ENCODE results near the gene UBE3A. TPM values are rescaled to one million over a fixed set of nuclear protein-coding genes. Genes with fewer than 3 reads are reported as not detected.

The UBE3A gene
- total and polyA plus RNA-seq, 9 donors, result 27.0 to 130 (median 93.0) TPM

DNA sequence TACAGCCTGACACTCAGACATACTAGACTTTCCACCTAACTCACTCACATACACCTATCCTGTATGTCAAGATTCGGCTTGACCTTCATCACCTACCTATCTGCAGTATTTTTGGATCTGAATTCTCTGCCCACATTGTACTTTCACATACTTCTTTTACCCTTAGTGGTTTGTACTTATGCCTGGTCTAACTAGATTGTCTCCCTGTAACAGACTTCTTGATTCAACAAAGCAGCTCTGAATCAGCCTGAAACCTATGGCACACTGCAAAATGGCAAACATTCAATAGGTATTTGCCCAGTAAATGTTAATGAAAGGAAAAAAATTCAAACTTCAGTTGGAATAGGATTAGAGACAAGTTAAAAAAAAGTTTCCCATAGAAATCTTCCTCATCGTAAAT is 106.5 kb downstream of the UBE3A start:
- TF ChIP-seq, protein P1, sequence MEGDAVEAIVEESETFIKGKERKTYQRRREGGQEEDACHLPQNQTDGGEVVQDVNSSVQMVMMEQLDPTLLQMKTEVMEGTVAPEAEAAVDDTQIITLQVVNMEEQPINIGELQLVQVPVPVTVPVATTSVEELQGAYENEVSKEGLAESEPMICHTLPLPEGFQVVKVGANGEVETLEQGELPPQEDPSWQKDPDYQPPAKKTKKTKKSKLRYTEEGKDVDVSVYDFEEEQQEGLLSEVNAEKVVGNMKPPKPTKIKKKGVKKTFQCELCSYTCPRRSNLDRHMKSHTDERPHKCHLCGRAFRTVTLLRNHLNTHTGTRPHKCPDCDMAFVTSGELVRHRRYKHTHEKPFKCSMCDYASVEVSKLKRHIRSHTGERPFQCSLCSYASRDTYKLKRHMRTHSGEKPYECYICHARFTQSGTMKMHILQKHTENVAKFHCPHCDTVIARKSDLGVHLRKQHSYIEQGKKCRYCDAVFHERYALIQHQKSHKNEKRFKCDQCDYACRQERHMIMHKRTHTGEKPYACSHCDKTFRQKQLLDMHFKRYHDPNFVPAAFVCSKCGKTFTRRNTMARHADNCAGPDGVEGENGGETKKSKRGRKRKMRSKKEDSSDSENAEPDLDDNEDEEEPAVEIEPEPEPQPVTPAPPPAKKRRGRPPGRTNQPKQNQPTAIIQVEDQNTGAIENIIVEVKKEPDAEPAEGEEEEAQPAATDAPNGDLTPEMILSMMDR (IDR thresholded peaks at IDR 0.05), result no peak
- TF ChIP-seq EP300 (IDR thresholded peaks at IDR 0.05), result no peak
- no peak for TF ChIP-seq POLR2A (IDR thresholded peaks at IDR 0.05)
- no peak overlapping the region for H3K4me3 ChIP-seq
- H3K9me3 ChIP-seq, result no peaks in the 10 kb centered on the region
- no peaks in the 10 kb centered on the region for H3K27me3 ChIP-seq
- no peak for DNase-seq
- no peaks in the 10 kb centered on the region for H3K36me3 ChIP-seq
- H3K4me1 ChIP-seq (ENCODE audit: insufficient read depth), result no peaks in the 10 kb centered on the region
- intact Hi-C loops (cut with DNase I), result no loop called here
- 85 to 92% (median 90%) methylated on average over 2 of the region's 2 CpGs for WGBS, 3 donors
- no peak overlapping the region for H3K27ac ChIP-seq

DNA sequence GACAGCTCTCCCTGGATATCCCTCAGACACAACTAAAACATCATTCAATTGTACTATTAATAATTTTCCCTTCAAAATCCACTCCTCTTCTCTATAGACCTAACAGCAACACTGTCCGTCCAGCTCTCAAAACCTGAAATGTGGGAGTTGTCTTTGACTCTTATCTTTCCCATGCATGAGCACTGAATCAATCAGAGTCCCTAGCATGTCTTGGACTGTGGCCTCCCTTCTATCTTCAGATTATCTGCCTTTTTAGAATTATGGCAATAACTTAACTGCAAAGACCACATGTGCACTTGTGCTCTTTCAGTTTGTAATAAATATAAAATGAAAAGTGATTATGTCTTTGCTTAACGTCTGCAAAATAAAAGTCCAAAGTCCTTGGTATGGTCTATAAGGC is 107.0 kb downstream of the UBE3A start:
- no peak for DNase-seq
- intact Hi-C loops (cut with DNase I), result no loop called here
- H3K4me3 ChIP-seq, result no peak overlapping the region
- no peaks in the 10 kb centered on the region for H3K9me3 ChIP-seq
- TF ChIP-seq POLR2A (IDR thresholded peaks at IDR 0.05), result no peak
- TF ChIP-seq EP300 (IDR thresholded peaks at IDR 0.05), result no peak
- TF ChIP-seq, protein P1 (IDR thresholded peaks at IDR 0.05), result no peak
- H3K27me3 ChIP-seq, result no peaks in the 10 kb centered on the region
- 45 to 52% (median 46%) methylated on average over 2 of the region's 2 CpGs for WGBS, 3 donors
- no peak overlapping the region for H3K27ac ChIP-seq
- H3K4me1 ChIP-seq (ENCODE audit: insufficient read depth), result no peaks in the 10 kb centered on the region
- no peaks in the 10 kb centered on the region for H3K36me3 ChIP-seq

DNA sequence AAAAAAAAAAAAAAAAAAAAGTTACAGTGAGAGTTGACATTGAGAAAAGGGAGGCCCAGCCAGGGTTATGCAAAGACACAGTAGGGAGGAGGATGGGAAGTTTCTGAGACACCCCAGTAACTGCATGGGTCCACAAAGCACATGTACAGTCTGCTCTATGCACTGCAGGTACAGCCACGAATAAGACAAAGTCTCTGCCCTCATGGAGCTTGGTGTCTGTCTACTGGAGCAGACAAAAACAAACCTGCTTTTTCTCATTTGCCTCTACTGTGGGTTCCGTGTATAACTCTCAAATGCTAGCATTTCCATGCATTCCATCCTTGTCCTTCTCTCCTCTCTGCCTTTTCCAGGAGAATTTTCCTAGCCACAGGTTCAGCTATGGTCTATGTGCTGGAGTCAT is 107.4 kb downstream of the UBE3A start:
- Histone ChIP-seq H3K27ac (no peak overlapping the region), H3K9me3 (no peaks in the 10 kb centered on the region), H3K4me3 (no peak overlapping the region), H3K4me1 (ENCODE audit: insufficient read depth) (no peaks in the 10 kb centered on the region), H3K36me3 (no peaks in the 10 kb centered on the region), H3K27me3 (no peaks in the 10 kb centered on the region)
- TF ChIP-seq, protein P1 (IDR thresholded peaks at IDR 0.05), result no peak
- TF ChIP-seq POLR2A (IDR thresholded peaks at IDR 0.05) (no peak), EP300 (IDR thresholded peaks at IDR 0.05) (no peak)
- DNase-seq, result no peak
- intact Hi-C loops (cut with DNase I), result no loop called here
- WGBS, 3 donors, result 87 to 94% (median 88%) methylated on average over 2 of the region's 2 CpGs

DNA sequence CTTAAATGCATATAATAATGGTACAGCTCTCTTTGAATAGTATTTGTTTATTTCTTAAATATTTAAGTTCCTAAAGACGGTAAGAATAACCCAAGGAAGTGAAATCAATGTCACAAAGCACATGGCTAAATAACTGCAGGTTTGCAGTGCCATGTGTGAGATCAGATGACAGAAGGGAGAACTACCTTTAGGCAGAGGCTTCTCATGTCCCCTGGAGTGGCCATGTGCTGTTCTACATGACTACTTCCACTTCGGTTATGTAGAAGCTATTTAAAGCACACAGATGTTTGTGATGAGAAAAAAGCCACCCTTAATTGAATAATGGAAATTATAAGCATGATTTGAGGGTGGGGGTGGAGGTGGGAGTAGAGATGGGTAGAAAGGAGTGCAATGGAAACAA is 109.1 kb downstream of the UBE3A start:
- Histone ChIP-seq H3K4me1 (ENCODE audit: insufficient read depth) (peaks cover 1% of the 10 kb centered on the region), H3K9me3 (no peaks in the 10 kb centered on the region), H3K27ac (no peak overlapping the region), H3K4me3 (no peak overlapping the region), H3K27me3 (no peaks in the 10 kb centered on the region), H3K36me3 (no peaks in the 10 kb centered on the region)
- WGBS, 3 donors, result 69 to 72% (median 70%) methylated on average over 2 of the region's 2 CpGs
- no peak for TF ChIP-seq POLR2A (IDR thresholded peaks at IDR 0.05)
- no peak for TF ChIP-seq EP300 (IDR thresholded peaks at IDR 0.05)
- TF ChIP-seq, protein P1 (IDR thresholded peaks at IDR 0.05), result no peak
- intact Hi-C loops (cut with DNase I), result no loop called here
- no peak for DNase-seq
